HG03439 (cell line): ENCODE measurements around the gene PPP1R26.
"Not testable (repeated sequence)": the region's sequence is repeated elsewhere in the genome, so short reads cannot be mapped to it uniquely, and the experiment has no call there.

ENCODE experiments used
- ATAC-seq: cut with Tn5 transposase; IDR thresholded peaks from one replicate; pipeline ENCODE4 v1.9.1; 2021; ENCODE audit warnings: mild to moderate bottlenecking, moderate library complexity; ENCODE audit not compliant: unreplicated experiment

The PPP1R26 gene, protein sequence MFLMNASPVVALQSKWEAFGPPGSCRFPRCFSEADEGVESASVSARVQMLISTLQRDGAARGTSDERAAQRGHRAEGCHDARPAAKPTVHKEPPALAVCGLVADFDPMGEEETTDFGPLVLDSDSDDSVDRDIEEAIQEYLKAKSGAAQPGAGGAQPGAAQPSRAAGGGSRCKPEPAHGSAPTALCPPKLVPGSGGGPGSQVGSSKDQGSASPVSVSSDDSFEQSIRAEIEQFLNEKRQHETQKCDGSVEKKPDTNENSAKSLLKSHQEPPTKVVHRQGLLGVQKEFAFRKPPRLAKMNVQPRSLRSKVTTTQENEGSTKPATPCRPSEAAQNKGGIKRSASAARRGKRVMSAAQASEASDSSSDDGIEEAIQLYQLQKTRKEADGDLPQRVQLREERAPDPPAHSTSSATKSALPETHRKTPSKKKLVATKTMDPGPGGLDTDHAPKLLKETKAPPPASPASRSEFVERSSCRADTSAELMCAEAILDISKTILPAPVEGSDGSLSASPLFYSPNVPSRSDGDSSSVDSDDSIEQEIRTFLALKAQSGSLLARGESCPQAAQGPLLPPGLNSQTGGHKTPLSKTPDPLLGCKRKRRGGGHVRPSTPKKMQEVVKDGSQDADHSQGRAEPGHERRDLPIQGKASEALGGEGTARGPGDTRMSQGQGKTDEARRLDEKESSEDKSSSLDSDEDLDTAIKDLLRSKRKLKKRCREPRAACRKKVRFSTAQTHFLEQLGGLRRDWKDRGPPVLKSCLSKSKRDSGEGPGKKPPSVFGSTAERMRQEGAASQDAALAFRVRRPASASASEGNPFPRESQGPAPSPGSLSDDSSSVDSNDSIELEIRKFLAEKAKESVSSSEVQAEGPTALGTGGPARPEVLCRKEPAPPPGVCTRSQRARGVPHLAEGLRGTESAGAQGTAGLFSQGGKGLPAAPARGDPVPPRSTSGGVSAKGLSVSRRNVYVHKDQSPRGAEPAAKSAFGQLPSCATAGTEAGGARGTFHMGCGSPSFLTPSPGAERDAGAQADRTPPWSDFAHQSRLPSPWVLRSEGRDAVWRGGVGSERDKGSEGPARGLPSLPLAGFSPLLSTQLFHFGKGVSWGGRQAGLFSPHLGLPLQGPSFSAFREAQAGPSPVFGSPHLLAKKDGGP (N-terminal part only)

DNA sequence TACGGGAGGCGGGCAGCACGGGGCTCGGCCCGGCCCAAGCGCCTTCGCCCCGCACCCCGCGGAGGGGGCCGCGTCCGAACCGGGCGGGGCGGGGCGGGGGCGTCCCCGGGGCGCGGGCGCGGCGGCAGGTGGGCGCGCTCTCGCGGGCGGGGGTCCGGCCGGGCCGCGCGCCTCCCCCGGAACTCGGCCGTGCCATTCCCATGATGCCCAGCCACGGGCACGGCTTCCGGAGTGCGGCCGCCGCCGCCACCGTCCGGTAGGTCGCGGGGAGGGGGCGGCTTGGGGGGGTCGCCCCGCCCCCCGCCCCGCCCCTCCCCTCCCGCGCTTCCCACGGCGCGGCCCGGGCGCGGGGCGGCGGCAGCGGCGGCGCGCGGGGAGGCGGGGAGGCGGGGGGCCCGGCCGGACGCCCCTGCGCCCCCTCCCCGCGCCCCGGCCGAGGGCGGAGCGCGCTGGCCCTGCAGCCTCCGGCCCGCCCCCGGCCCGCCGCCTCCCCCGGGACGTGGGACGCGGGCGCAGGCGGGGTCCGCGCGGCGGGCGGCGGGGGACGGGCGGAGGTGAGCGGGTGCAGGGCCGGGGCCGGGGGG, at the start of gene PPP1R26:
Gene PPP1R26, plus strand, starts transcription at position 314 of the 584 bp plus-strand sequence. CDS start 4,729 bp downstream, outside the sequence.
- no peak for ATAC-seq

DNA sequence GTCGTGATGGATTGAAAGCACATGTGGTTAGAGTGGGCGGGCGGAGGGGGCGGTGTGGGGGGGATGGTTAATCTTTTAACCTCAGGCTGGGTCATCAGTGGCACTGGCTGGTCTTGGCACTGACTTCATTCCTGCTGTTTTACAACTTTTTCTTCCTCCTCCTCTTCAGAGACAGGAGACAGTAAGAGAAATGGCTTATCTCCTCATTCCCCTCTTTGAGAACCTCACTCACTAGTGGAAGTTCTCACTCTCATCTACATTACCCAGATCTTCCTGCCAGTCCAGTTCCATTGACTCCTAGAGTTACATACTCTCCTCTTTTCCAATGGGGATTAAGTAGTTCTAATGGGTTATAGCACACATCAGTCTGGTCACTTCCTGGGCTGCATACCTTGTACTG, 42.3 kb upstream of the PPP1R26 start:
- no peak for ATAC-seq

- not testable (repeated sequence) for ATAC-seq
These were observed 41.9 kb upstream of the PPP1R26 start for GRCh38 chr9:135437696-135438095.

DNA sequence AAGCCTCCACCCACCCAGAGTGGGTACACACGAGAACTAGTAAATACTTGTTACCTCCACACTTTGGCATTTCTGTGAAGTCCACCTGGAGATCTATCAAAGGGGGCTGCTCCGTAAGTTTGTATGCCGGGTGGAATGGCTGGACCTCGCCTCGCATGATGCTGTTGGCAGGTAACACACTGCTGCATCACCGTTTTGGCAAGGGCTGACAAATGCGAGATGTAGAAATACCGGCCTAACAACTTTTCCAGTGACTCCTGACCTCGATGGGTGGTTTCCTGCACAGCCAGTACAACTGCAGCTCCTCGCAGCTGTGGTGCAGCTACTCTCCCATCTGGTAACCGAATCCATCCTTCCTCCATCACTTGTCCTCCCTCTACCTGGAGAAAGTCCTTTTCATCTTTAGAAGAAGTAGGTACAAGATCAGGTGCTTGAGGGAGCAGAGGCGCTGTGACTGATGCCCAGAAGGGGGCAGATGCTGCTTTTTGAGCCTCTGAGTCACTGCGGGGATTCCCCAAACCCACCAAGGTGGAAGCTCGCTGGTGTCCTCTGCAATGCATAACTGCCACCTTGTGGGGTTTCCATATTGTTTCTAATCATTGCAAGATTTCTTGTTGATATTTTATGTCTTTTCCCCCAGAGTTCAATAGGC, 40.9 kb upstream of the PPP1R26 start:
- ATAC-seq, result not testable (repeated sequence)

DNA sequence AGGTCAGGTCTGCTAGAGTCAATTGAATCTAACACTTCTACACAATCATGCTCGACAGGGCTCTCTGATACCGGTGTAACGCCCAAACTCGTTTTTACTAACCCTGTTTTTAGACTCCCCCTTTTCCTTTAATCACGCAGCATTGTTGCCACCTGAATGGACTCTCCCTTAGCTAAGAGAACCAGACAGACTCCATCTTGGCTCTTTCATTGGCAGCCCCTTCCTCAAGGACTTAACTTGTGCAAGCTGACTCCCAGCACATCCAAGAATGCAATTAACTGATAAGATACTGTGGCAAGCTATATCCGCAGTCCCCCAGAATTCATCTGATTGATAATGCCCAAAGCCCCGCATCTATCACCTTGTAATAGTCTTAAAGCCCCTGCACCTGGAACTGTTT, 40.1 kb upstream of the PPP1R26 start:
- ATAC-seq, result not testable (repeated sequence)

DNA sequence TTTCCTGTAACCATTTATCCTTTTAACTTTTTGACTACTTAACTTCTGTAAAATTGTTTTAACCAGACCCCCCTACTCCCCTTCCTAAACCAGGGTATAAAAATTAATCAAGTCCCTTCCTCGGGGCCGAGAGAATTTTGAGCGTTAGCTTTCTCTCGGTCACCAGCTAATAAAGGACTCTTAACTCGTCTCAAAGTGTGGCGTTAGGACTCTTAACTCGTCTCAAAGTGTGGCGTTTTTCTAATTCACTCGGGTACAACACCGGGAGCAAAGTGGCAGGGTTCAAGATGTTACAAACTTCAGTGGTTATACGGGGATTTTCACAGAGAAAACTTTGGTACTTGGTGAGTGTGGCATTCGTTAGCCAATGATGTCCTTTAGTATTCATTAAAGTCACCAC, 39.7 kb upstream of the PPP1R26 start:
- no peak for ATAC-seq

GRCh38 chr9:135440620-135441019, 39.0 kb upstream of the PPP1R26 start:
- ATAC-seq, result no peak

- ATAC-seq, result not testable (repeated sequence)
These were observed 38.2 kb upstream of the PPP1R26 start for GRCh38 chr9:135441105-135442071.

- no peak for ATAC-seq
These were observed 37.5 kb upstream of the PPP1R26 start for GRCh38 chr9:135442075-135442474.

GRCh38 chr9:135443797-135444425, 35.7 kb upstream of the PPP1R26 start:
- no peak for ATAC-seq

- no peak for ATAC-seq
These were observed 32.5 kb upstream of the PPP1R26 start for GRCh38 chr9:135447126-135447525.

DNA sequence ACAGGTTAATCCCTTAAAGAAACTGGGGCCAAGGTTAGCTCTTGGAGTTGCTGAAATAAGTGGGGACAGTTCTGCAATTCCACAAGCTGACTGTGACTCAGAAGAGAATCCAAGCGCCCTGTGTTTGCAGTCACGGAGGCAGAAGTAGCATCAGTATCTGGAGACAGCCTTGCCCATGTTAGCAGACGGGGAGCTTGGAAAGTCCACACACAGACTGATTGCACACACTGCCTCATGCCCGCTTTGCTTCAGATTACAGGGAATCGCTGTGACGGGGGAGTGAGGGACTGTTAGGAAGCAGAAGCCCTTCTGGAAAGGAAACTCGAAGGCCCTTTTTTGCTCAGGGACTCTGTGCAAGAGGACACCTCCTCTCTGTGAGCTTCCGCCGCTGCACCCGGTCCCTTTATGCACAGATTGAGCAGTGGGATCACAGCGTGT, 30.9 kb upstream of the PPP1R26 start:
- ATAC-seq, result no peak

DNA sequence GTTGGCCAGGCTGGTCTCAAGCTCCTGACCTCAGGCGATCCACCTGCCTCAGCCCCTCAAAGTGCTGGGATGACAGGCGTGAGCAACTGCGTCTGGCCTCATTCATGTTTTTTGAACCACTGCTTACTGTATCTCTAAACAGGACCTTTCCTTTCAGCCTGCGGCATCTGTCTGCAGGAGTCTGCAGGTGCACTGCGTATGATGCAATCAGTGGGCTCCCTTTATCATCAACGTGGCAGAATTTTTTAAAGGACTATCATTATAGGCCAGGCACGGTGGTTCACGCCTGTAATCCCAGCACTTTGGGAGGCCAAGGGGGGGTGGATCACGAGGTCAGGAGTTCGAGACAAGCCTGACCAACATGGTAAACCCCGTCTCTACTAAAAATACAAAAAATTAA, 30.1 kb upstream of the PPP1R26 start:
- not testable (repeated sequence) for ATAC-seq

DNA sequence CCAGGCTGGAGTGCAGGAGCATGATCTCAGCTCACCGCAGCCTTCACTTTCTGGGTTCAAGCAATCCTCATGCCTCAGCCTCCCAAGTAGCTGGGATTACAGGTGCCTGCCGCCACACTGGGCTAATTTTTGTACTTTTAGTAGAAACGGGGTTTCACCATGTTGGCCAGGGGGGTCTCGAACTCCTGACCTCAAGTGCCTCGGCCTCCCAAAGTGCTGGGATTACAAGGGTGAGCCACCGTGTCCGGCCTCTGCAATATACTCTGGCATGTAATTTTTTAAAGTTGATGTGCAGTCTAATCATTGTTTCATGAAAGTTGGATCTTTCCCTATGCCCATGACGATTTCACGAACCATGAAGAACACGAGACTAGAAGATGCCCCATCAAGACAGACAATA, 28.6 kb upstream of the PPP1R26 start:
- no peak for ATAC-seq

- not testable (repeated sequence) for ATAC-seq
These were observed 27.7 kb upstream of the PPP1R26 start for GRCh38 chr9:135451909-135452308.

- no peak for ATAC-seq
These were observed 24.8 kb upstream of the PPP1R26 start for GRCh38 chr9:135454737-135455136.

GRCh38 chr9:135455401-135456030, 24.1 kb upstream of the PPP1R26 start:
- no peak for ATAC-seq

DNA sequence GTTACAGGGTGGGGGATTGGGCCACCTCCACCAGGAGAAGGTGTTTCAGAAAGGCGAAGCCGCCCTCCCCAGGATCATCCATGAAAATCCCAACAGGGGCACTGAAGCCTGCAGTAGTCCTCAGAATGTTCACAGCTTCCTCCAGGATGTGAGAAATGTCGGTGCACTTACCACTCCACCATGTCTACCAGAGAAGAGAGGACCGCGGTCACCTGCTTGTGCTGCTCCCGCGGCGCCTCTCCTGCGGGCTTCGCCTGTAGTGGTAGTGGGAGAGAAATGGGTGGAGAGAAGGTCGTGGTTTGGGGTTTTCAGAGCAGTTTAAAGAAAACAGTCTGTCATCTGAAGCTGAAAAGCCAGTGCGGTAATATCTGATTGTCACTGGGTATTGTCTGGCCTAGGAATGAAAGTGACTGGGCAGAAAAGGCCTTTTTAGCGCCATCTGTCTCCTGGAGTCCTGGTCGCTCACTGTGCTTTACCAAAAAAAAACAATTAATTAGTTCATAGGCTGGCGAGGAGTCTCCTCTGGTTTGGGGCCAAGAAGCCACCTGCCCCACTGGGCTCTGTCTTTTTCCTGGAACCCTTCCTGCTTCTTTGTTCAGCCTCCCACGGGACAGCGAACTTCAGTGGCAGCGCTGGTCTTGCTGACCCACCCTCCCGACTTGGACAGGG, 23.0 kb upstream of the PPP1R26 start:
- no peak for ATAC-seq
